GM06990 (cell line): ENCODE measurements around the gene DCP2.

Experiments
- DNase-seq: peaks from one replicate; pipeline ENCODE4 v3.0.0-alpha.2; 2011; ENCODE audit not compliant: insufficient read length; ENCODE audit errors: extremely low read depth
- H3K27me3 ChIP-seq: replicated peaks from 2 replicates; pipeline ENCODE4 v1.6.0; 2011; ENCODE audit warnings: low read length; ENCODE audit not compliant: control insufficient read depth, insufficient read depth
- H3K36me3 ChIP-seq: 2 replicates; pipeline ENCODE4 v1.5.1; 2011; ENCODE audit warnings: low read length; ENCODE audit not compliant: control insufficient read depth, insufficient read depth
- H3K4me3 ChIP-seq: replicated peaks from 2 replicates; pipeline ENCODE4 v1.5.1; 2011; ENCODE audit warnings: low read depth, mild to moderate bottlenecking, control low read depth, low read length
- TF ChIP-seq, protein P1 (sequence below): IDR thresholded peaks from 2 replicates; pipeline ENCODE4 v1.5.1; 2011; ENCODE audit warnings: low read length, control low read depth, mild to moderate bottlenecking, inconsistent platforms; ENCODE audit not compliant: insufficient read depth, poor library complexity, severe bottlenecking

DCP2 gene

DNA sequence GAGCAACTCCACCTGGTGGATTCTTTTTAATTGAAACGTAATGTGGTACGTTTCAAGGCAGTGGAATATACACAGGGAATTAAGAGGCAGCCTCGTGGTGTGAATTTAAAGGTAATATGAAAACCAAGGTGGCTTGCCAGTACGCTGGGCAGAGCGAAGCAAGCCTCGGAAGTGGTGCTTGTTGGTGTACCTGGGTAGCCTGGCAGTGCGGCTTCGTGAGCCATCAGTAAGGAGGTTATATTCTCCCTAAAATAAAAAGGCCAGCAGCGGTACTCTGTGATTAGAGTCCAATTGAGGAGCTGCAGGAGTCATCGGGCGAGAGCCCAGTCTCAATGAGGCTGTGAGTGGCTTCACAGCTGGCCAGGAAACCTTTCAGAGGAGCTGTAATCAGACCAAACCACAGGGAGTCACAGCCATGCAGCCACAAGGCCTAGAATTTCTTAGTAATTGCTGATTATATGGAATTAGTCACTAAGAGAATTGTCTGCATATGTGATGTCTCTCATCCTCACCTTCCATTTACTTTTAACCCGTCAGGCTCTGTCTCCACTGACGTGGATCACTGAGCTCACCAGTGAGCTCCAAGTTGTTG is 57.7 kb downstream of the DCP2 start:
- no peak for DNase-seq
- Histone ChIP-seq H3K27me3 (no peaks in the 10 kb centered on the region; the same call in 1 of the 2 replicates), H3K4me3 (no peak overlapping the region), H3K36me3 (no peaks in the 10 kb centered on the region)
- TF ChIP-seq, protein P1, sequence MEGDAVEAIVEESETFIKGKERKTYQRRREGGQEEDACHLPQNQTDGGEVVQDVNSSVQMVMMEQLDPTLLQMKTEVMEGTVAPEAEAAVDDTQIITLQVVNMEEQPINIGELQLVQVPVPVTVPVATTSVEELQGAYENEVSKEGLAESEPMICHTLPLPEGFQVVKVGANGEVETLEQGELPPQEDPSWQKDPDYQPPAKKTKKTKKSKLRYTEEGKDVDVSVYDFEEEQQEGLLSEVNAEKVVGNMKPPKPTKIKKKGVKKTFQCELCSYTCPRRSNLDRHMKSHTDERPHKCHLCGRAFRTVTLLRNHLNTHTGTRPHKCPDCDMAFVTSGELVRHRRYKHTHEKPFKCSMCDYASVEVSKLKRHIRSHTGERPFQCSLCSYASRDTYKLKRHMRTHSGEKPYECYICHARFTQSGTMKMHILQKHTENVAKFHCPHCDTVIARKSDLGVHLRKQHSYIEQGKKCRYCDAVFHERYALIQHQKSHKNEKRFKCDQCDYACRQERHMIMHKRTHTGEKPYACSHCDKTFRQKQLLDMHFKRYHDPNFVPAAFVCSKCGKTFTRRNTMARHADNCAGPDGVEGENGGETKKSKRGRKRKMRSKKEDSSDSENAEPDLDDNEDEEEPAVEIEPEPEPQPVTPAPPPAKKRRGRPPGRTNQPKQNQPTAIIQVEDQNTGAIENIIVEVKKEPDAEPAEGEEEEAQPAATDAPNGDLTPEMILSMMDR = no peak

DNA sequence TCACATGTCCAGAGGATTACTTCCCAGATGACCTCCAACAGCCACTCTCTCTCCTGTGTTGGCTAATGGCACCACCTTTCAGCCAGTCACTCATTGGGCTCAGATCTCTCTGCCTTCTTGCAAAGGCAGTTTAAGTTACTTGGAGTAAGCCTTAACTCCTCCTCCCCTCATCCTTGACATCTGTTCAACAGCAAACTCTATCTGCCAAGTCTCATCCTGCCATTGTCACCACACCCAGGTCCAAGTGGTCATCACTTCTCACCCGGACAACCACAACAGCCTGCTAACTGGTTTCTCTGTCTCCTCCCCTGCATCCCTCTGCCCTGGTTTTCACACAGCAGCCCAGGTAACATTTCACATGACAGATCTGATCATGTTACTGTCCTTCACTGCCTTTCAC is 58.5 kb downstream of the DCP2 start:
- no peaks in the 10 kb centered on the region for H3K36me3 ChIP-seq
- H3K27me3 ChIP-seq = no peaks in the 10 kb centered on the region; the same call in 1 of the 2 replicates
- no peak overlapping the region for H3K4me3 ChIP-seq
- TF ChIP-seq, protein P1 = no peak
- DNase-seq = no peak

DNA sequence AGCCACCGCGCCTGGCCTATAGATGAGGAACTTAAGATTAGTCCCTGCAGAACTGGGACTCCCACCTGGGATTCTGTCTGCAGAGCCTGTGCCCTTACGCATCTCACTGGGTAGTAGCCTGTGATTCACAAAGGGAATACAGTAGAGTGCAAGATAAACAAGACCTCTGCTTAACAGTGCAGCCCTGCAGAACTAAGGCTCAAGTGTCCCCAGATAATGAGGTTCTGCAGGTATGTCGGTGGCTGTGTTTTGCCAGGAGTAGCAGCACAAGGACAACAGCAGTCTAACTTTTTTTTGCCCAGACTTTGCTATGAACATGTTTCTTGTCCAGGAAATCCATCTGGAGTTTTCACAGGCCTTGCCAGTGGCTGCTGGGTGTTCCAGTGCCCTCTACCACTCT is 59.7 kb downstream of the DCP2 start:
- no peak for DNase-seq
- TF ChIP-seq, protein P1 = no peak
- Histone ChIP-seq H3K4me3 (no peak overlapping the region), H3K36me3 (no peaks in the 10 kb centered on the region), H3K27me3 (no peaks in the 10 kb centered on the region; the same call in 1 of the 2 replicates)

DNA sequence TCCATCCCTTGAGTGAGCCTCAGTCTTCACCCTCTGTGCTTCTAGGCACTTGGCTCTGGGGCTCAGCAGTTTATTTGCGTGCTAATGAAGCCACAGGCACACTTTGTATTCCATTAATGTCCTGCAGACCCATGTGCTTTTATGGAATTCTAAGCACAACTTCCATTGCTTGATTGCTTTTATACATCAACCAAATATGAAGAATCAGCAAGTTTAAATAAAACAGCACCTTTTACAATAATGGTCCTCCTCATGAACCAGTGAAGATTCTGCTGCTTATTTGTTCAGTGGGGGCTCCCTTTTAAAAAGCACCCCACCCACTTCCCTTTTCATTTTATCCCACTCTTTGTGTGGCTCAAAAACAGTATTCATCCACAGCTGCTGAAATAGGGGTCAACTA is 60.2 kb downstream of the DCP2 start:
- TF ChIP-seq, protein P1 = no peak
- Histone ChIP-seq H3K4me3 (no peak overlapping the region), H3K27me3 (no peaks in the 10 kb centered on the region; the same call in 1 of the 2 replicates), H3K36me3 (no peaks in the 10 kb centered on the region)
- no peak for DNase-seq

DNA sequence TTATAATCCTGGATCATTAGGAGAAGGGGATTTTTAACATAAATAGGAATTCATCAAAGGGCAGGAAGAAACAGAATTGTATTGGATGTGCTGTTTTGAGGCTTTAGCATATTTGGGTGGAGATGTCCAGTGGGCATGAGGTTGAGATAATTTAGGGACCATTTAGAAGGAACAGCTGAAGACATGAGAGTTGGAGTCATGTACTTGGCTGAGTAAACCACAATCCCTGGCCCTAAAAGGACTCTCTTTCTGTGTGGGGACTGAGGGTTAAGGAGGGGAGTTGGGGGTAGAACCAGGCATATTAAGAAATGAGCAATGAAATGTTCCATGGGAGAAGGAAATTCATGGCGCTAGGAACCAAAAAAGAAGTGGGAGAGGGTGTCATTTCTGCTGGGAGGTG is 61.5 kb downstream of the DCP2 start:
- Histone ChIP-seq H3K4me3 (no peak overlapping the region), H3K27me3 (no peaks in the 10 kb centered on the region; the same call in 1 of the 2 replicates), H3K36me3 (no peaks in the 10 kb centered on the region)
- TF ChIP-seq, protein P1 = no peak
- no peak for DNase-seq

DNA sequence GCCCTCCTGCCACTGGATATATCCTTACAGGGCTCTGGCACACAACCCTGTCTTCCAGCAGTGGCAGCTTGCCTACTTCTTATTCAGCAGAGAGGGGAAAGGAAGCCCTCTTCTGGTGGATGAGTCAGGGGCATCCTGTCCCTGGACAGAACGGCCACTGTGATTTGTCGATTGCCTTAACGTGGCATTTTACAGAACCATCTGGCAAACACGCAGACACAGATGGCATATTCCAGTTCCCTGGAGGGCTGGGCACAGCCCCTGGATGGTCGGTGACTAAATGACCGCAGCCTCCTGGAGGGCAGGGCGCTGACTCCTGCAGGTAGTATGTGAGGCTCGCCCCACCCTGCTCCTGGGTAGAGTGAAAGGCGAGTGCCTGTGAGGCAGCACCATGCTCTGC is 62.1 kb downstream of the DCP2 start:
- no peak for DNase-seq
- TF ChIP-seq, protein P1 = no peak
- Histone ChIP-seq H3K36me3 (no peaks in the 10 kb centered on the region), H3K27me3 (no peaks in the 10 kb centered on the region; the same call in 1 of the 2 replicates), H3K4me3 (no peak overlapping the region)
